HG03097 (cell line): ENCODE measurements around the gene TMEM247.

Experiments
- ATAC-seq: cut with Tn5 transposase; IDR thresholded peaks from one replicate; pipeline ENCODE4 v1.9.1; 2021; ENCODE audit not compliant: unreplicated experiment, low FRiP score

The TMEM247 gene

DNA sequence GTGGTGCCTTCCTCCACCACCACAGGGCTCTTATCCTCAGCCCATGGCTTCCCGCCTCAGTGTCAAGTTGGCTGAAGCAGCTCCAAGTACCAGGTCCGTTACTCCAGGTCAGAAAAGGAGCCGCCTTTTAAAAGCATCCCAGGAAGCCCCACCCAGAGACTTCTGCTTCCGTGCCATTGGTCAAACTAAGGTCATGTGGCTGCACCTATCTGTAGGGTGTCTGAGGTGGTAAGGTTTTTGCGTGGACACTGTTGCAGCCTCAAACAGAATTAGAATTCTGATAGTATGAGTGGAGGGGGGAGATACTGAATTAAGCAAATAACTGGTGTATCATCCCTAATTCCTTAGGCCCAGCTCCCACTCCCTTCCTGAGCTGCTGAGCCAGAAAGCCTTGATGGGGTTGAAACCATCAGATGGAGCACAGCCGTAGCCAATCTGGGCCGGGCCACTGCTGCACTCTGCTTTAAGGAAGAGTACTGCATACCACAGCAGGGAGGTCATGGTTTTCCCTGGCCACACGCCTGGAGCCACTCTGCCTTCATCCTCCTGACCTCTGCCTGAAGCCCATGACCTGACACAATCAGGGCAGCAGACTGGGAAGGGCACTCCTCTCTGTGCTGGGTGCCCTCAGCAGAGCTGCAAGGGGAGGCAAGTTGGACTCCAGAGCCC, 8.4 kb downstream of the TMEM247 start:
- ATAC-seq = no peak

GRCh38 chr2:46488389-46488788, 9.0 kb downstream of the TMEM247 start:
- ATAC-seq = no peak

- ATAC-seq = no peak
Observed at GRCh38 chr2:46489423-46490174, 10.2 kb downstream of the TMEM247 start.

DNA sequence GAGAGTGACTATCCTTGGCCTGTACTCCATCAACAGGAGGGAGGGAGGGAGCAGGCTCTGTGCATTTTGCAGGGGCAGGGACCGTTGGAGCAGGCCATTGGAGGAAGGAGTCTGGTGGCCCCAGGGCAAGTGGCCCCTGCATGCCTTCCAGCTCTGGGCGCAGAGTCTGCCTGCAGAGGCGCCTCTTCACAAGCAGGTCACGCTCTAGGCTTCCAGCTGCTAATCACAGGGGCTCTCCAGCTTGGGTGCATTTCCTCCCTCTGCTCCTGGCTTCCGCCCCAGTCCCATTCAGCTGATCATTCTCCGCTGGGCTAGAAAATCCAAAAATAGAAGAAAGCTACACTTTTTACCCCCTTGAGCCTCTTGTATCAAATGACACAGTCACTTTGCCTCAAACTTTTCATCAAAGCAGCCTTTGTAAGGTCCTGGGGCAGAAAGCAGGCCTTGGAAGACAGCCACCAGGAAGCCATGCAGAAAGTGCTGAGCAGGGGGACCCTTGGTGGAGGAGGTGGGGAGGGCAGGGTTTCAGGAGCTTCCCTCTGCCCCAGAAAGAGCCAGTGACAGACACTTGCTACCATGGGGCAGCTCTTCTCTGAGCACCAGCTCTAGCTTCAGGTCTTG, 11.3 kb downstream of the TMEM247 start:
- peak; percentile 50 for ATAC-seq

- no peak for ATAC-seq
Observed at GRCh38 chr2:46492301-46492700, 12.9 kb downstream of the TMEM247 start.

GRCh38 chr2:46493241-46493970, 14.0 kb downstream of the TMEM247 start:
- ATAC-seq = peak; percentile 80

GRCh38 chr2:46493971-46494250, 14.5 kb downstream of the TMEM247 start:
- ATAC-seq = no peak

DNA sequence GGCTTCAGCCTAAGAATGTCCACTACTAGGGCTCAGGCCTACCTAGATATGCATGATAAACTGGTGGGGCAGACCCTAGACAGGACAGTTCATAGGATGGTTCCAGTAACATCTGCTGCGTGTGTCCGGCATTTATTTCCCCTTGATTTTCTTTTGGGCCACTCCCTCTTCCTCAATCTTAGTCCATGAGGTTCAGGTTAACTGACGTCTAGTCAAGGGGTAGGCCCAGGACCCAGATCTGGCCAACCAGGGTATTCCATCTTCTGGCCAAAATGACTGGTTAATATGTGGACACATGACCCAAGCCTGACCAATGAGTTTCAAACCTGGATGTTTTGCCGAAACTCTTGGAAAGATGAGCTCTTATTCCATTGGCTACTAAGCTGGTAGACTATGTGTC, 15.2 kb downstream of the TMEM247 start:
- ATAC-seq = no peak

DNA sequence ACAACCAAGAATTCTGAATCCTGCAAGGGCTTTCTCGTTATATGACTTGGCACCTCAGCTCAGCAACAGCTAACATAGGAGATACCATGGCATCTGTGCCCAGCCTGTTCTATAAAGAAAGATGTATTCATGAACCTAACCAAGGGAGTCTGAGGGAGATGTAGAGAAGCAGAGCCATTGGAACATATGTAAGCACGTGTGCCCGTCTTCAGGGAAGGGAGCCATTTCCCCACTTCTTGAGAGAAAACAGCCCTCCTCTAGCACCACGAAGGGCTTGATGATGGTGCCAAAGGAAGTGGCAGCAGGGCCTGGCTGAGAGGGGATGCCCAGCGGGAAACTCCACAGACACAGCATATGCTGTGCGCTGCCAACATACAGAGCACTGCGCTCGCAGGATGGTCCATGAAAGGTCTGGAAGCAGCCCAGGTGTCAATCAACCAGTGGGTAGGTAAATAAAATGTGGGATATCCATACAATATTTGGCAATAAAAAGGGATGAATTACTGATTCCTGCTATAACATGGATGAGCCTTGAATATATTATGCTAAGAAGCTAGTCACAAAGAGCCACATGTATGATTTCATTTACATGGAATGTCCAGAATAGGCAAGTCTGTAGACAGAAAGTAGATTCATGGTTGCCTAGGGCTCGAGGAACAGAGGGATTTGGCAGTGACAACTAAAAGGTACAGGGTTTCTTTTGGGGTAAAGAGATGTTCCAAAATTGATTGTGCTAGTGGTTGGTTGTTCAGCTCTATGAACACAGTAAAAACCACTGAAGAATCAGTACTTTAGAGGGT, 16.1 kb downstream of the TMEM247 start:
- ATAC-seq = no peak

- no peak for ATAC-seq
Observed at GRCh38 chr2:46497766-46498165, 18.4 kb downstream of the TMEM247 start.

- no peak for ATAC-seq
Observed at GRCh38 chr2:46498681-46499080, 19.3 kb downstream of the TMEM247 start.

DNA sequence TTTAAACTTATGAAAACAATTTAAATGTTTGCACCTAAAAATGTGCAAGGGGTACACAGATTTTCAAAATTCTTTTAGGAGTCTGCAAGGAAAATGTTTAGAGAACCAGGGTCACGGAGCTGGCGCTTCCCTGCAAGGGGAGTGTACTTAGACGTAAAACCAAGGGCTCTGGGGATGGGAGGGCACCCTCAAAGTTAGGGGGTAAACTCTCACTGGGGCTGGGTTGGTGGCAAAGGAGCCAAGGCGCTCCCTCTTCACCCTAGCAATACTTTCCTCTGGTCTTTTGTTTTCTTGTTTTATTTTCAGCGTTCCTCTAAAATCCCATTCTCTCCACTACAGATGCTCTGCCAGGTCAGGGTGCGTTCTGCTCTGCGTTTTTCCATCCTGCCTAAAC, 20.0 kb downstream of the TMEM247 start:
- no peak for ATAC-seq

DNA sequence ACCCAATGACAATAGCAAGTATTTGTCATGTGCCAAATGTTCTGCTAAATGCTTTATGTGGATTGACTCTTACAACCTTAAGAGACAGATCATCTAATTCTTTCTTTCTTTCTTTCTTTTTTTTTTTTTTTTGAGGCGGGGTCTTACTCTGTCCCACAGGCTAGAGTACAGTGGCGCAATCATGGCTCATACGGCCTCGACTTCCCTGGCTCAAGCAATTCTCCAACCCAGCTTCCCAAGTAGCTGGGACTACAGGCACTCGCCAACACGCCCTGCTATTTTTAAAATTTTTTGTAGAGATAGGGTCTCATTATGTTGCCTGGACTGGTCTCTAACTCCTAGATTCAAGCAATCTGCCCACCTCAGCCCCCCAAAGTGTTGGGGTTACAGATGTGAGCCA, 21.4 kb downstream of the TMEM247 start:
- no peak for ATAC-seq

DNA sequence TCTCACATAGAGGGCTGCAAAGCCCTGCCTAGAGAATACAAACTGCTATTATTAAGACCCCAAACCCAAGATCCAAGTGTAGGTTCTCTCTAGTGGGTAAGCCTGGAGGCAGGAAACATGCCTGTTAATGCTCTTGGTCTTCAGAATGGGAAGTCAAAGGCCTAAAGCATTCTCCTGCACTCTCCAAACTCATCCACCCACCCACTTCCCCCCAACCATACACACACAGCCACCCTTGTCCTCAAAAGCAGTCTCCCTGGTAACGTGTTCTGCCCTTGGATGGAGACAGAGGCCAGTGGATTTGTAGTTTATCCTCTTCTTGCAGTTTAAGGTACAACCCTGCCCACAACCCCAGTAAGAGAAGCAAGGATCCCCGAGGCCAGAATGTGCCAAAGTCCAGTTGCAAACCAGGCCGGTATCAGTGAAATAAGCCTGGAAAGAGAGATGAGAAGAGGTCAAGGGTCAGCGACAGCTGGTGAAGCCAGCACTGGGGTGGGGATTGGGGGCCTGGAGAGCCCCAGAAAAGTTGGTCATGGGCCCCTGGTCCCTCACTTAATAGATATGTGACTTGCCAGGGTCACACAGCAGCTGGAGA, 23.0 kb downstream of the TMEM247 start:
- ATAC-seq = no peak

DNA sequence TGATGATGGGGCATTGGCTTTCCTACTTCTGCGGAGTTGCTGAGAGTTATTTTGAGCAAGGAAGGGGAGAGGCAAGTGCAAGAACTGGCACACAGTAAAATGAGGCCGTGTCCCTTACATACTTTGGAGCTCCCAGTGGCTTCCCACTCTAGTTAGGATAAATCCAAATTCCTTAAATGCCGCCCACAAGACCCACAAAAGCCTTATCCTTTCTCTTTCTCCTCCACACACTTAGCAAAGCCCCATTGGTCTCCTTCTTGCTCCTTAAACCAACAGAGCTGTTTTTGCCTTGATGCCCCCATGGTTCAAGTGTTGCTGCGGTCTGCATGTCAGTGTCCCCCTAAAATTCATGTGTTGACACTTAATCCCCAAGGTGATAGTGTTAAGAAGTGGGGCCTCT, 24.3 kb downstream of the TMEM247 start:
- no peak for ATAC-seq

DNA sequence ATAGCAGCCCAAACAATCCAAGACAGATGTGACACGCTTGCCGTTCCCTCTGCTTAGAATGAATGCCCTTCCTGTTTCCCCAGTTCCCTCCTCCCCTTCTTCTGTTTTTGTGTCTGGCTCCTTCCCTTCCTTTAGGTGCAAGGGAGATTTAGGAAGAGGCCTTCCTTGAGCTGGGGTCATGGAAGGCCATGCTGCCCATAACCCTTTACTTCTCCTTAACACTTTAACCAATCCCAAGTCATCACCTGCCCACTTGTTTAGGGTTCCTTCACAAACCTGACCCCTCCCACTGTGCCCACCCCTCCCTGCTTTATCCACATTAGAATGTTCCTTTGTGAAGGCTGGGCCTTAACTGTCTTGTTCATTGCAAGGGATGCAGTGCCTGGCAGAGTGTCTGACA, 24.9 kb downstream of the TMEM247 start:
- no peak for ATAC-seq

GRCh38 chr2:46504685-46505471, 25.5 kb downstream of the TMEM247 start:
- ATAC-seq = no peak

- ATAC-seq = no peak
Observed at GRCh38 chr2:46505472-46505783, 26.1 kb downstream of the TMEM247 start.

DNA sequence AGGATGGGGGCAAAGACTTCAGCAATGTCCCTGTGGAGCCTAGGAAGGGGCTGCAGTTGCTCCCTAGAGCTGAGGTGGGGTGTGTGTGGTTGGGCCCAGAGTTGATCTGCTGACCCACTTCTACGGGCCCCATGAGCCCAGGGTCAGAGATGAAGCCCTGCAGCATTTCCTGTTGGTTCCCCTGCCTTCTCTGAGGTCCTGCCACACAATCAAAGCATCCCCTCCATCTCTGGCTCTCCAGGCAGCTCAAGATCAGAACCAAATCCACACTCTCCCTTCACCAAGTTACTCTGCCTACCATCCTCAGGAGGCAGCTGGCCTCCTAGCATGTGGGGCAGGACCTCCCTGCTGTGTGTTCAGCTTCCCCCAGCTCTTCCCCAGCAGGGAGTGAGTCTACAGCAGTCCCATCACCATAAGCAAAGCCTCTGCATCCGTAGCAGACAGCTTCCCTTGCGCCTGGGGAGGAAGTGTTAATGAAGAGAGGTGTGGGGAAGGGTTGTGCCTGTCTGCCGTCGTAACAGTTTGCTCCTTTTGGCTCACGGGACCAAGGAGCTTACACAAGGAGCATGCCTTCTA, 26.9 kb downstream of the TMEM247 start:
- ATAC-seq = no peak
